HTERT RPE-1 (cell line): ENCODE results near the gene SGCA.

ENCODE experiments used
- in situ Hi-C: fragments of 300-500 bp; cut with MboI; formaldehyde crosslinking; loops from 4 replicates; pipeline ENCODE4 v1.14.3; 2020; ENCODE audit warnings: low sequenced_read_pairs

Gene SGCA

GRCh38 chr17:50181144-50181543 lies 15.3 kb downstream of the SGCA start:
- in situ Hi-C loops = no loop called here

GRCh38 chr17:50181591-50182560 lies 16.1 kb downstream of the SGCA start:
- in situ Hi-C loops = no loop called here

- in situ Hi-C loops = no loop called here
These were observed 17.1 kb downstream of the SGCA start for GRCh38 chr17:50182783-50183420.

GRCh38 chr17:50183421-50183994 lies 17.7 kb downstream of the SGCA start:
- in situ Hi-C loops = no loop called here

GRCh38 chr17:50184064-50184463 lies 18.3 kb downstream of the SGCA start:
- in situ Hi-C loops = no loop called here

- in situ Hi-C loops = no loop called here
These were observed 19.0 kb downstream of the SGCA start for GRCh38 chr17:50184611-50185398.

GRCh38 chr17:50185631-50186471 lies 20.0 kb downstream of the SGCA start:
- in situ Hi-C loops = no loop called here

- in situ Hi-C loops = no loop called here
These were observed 21.0 kb downstream of the SGCA start for GRCh38 chr17:50186661-50187393.

- in situ Hi-C loops = no loop called here
These were observed 21.6 kb downstream of the SGCA start for GRCh38 chr17:50187394-50187725.

- in situ Hi-C loops = no loop called here
These were observed 22.1 kb downstream of the SGCA start for GRCh38 chr17:50187751-50188530.

GRCh38 chr17:50188531-50188920 lies 22.7 kb downstream of the SGCA start:
- in situ Hi-C loops = no loop called here

- in situ Hi-C loops = no loop called here
These were observed 23.2 kb downstream of the SGCA start for GRCh38 chr17:50188921-50189549.

- in situ Hi-C loops = no loop called here
These were observed 23.9 kb downstream of the SGCA start for GRCh38 chr17:50189550-50190292.

GRCh38 chr17:50190293-50190602 lies 24.4 kb downstream of the SGCA start:
- in situ Hi-C loops = no loop called here

- in situ Hi-C loops = no loop called here
These were observed 25.0 kb downstream of the SGCA start for GRCh38 chr17:50190603-50191358.

- in situ Hi-C loops = no loop called here
These were observed 25.7 kb downstream of the SGCA start for GRCh38 chr17:50191359-50192143.
